ENCODE measurements around the gene CCL27. TPM values are rescaled to one million over a fixed set of nuclear protein-coding genes. Genes with fewer than 3 reads are reported as not detected.

The CCL27 gene
- total and polyA plus RNA-seq, 3 experiments from 2014 or later, result 0.35 to 0.39 TPM; not detected in 1

- H3K36me3 Mint-ChIP-seq, result peaks cover 6 to 41% (median 10%) of the 10 kb centered on the region in 3 donors
- H3K36me3 ChIP-seq (ENCODE audit: insufficient read depth, low read length), result peaks cover 16% of the 10 kb centered on the region
- peak within 1 kb of the TSS; percentile 59 for H3K27ac ChIP-seq (ENCODE audit: low read depth, low read length)
- H3K27me3 ChIP-seq (ENCODE audit: insufficient read depth, low read length, poor library complexity, severe bottlenecking), result peaks cover 27% of the 10 kb centered on the region
- H3K27me3 Mint-ChIP-seq, result peaks cover 30 to 31% of the 10 kb centered on the region in 2 donors
- no peaks in the 10 kb centered on the region for H3K9me3 Mint-ChIP-seq
- H3K9me3 ChIP-seq (ENCODE audit: low read length), result no peaks in the 10 kb centered on the region
- peaks cover 28 to 42% (median 29%) of the 10 kb centered on the region in 3 donors for H3K4me1 Mint-ChIP-seq
- H3K27ac Mint-ChIP-seq, result peak within 1 kb of the TSS; percentile 72 to 97 (median 95)
- H3K4me1 ChIP-seq (ENCODE audit: insufficient read depth, low read length), result peaks cover 19% of the 10 kb centered on the region
- peak within 1 kb of the TSS; percentile 93 to 97 (median 95) for H3K4me3 Mint-ChIP-seq
- peak within 1 kb of the TSS; percentile 64 for H3K4me3 ChIP-seq (ENCODE audit: low read length)
- DNase-seq, result peak; percentile 86 to 96 (median 89)
- POLR2A ChIA-PET, result interaction anchor here (0.6 to 2.0 kb wide), 11 partner anchors 8 to 686 kb away, joined by 3 to 15 read pairs (median 4); partner anchors contain the start of genes GALT, RPP25L and SIGMAR1
- CTCF ChIA-PET, result interaction anchor here (1.1 to 7.6 kb wide), 10 partner anchors 8 to 82 kb away, joined by 3 to 97 read pairs (median 6); partner anchors contain the start of genes ARID3C, GALT, RPP25L and SIGMAR1
Observed at GRCh38 chr9:34620061-34620994, 42.1 kb downstream of the CCL27 start, which contains the start of gene DCTN3. Gene DCTN3, minus strand, starts transcription at chr9:34620495. Its CDS starts 31 bp downstream, at chr9:34620464.

GRCh38 chr9:34615132-34615531 is 47.3 kb downstream of the CCL27 start:
- H3K27me3 ChIP-seq (ENCODE audit: insufficient read depth, low read length, poor library complexity, severe bottlenecking), result no peaks in the 10 kb centered on the region
- ChIA-PET CTCF (interaction anchor here (0.7 to 2.7 kb wide), 7 partner anchors 9 to 23 kb away, joined by 3 to 20 read pairs (median 5); partner anchors contain the start of gene SIGMAR1), POLR2A (no interaction called here)
- H3K4me3 ChIP-seq (ENCODE audit: low read length), result no peak overlapping the region
- DNase-seq, result no peak
- peak overlapping the region in 1 of 8 donors; percentile 81 for H3K27ac Mint-ChIP-seq
- peaks cover 6 to 67% (median 10%) of the 10 kb centered on the region in 3 donors for H3K36me3 Mint-ChIP-seq
- H3K9me3 Mint-ChIP-seq, result no peaks in the 10 kb centered on the region
- H3K4me1 Mint-ChIP-seq, result peaks cover 35 to 47% (median 35%) of the 10 kb centered on the region in 3 donors
- H3K36me3 ChIP-seq (ENCODE audit: insufficient read depth, low read length), result peaks cover 16% of the 10 kb centered on the region
- H3K27ac ChIP-seq (ENCODE audit: low read depth, low read length), result no peak overlapping the region
- no peaks in the 10 kb centered on the region for H3K9me3 ChIP-seq (ENCODE audit: low read length)
- H3K4me1 ChIP-seq (ENCODE audit: insufficient read depth, low read length), result peaks cover 35% of the 10 kb centered on the region
- peaks cover 0 to 2% of the 10 kb centered on the region in 2 donors for H3K27me3 Mint-ChIP-seq
- peak overlapping the region in 1 of 7 donors; percentile 15 for H3K4me3 Mint-ChIP-seq

- Mint-ChIP-seq H3K27ac (peak overlapping the region; percentile 3 to 95 (median 92)), H3K36me3 (peaks cover 4 to 55% (median 14%) of the 10 kb centered on the region in 3 donors), H3K4me1 (peaks cover 22 to 32% (median 26%) of the 10 kb centered on the region in 3 donors), H3K27me3 (peaks cover 0 to 2% of the 10 kb centered on the region in 2 donors), H3K4me3 (peak overlapping the region; percentile 85 to 94 (median 88)), H3K9me3 (no peaks in the 10 kb centered on the region)
- H3K9me3 ChIP-seq (ENCODE audit: low read length), result no peaks in the 10 kb centered on the region
- ChIA-PET POLR2A (interaction anchor here (0.6 to 1.1 kb wide), 5 partner anchors 7 to 34 kb away, joined by 3 to 13 read pairs (median 4); partner anchors contain the start of genes DCTN3, GALT and SIGMAR1), CTCF (interaction anchor here (0.7 to 2.7 kb wide), 19 partner anchors 8 to 612 kb away, joined by 3 to 29 read pairs (median 6); partner anchors contain the start of genes CCL27, DCTN3, GALT and IL11RA)
- H3K4me3 ChIP-seq (ENCODE audit: low read length), result peak overlapping the region; percentile 90
- peak overlapping the region; percentile 85 for H3K27ac ChIP-seq (ENCODE audit: low read depth, low read length)
- no peaks in the 10 kb centered on the region for H3K27me3 ChIP-seq (ENCODE audit: insufficient read depth, low read length, poor library complexity, severe bottlenecking)
- H3K36me3 ChIP-seq (ENCODE audit: insufficient read depth, low read length), result peaks cover 14% of the 10 kb centered on the region
- peak; percentile 61 to 75 (median 63) for DNase-seq
- H3K4me1 ChIP-seq (ENCODE audit: insufficient read depth, low read length), result peaks cover 22% of the 10 kb centered on the region
Observed at GRCh38 chr9:34612788-34613390, 49.6 kb downstream of the CCL27 start.

Other genes starting within 250 kb of the CCL27 start
- gene FAM219A, start 204.1 kb downstream of the CCL27 start, total RNA-seq, result 10 to 100 TPM in 1 of 2 experiments, 1 to 10 TPM in 1; 9.4 to 10.5 TPM
- gene FAM219A, start 204.1 kb downstream of the CCL27 start, polyA plus RNA-seq, result 1.7 TPM
- gene DNAI1, start 203.9 kb downstream of the CCL27 start, total RNA-seq, result not detected
- gene DNAI1, start 203.9 kb downstream of the CCL27 start, polyA plus RNA-seq, result not detected
- gene ENHO, start 139.7 kb downstream of the CCL27 start, total RNA-seq, result under 1 TPM; 0.35 to 0.39 TPM
- gene ENHO, start 139.7 kb downstream of the CCL27 start, polyA plus RNA-seq, result not detected
- gene CNTFR, start 72.9 kb downstream of the CCL27 start, total RNA-seq, result not detected
- not detected for gene CNTFR, start 72.9 kb downstream of the CCL27 start, polyA plus RNA-seq
- 10 to 100 TPM; 34.5 to 39.0 TPM for gene RPP25L, start 50.6 kb downstream of the CCL27 start, total RNA-seq
- 35.9 TPM for gene RPP25L, start 50.6 kb downstream of the CCL27 start, polyA plus RNA-seq
- 10 to 100 TPM; 83.3 to 83.4 TPM for gene DCTN3, start 42.2 kb downstream of the CCL27 start, total RNA-seq
- 128 TPM for gene DCTN3, start 42.2 kb downstream of the CCL27 start, polyA plus RNA-seq
- under 1 TPM; 0.22 to 0.44 TPM for gene ARID3C, start 33.6 kb downstream of the CCL27 start, total RNA-seq
- gene ARID3C, start 33.6 kb downstream of the CCL27 start, polyA plus RNA-seq, result not detected
- gene SIGMAR1, start 24.9 kb downstream of the CCL27 start, total RNA-seq, result 100 to 1,000 TPM; 138 to 141 TPM
- 95.4 TPM for gene SIGMAR1, start 24.9 kb downstream of the CCL27 start, polyA plus RNA-seq
- gene GALT, start 16.0 kb downstream of the CCL27 start, total RNA-seq, result 10 to 100 TPM; 41.7 to 43.0 TPM
- 42.8 TPM for gene GALT, start 16.0 kb downstream of the CCL27 start, polyA plus RNA-seq
- 10 to 100 TPM; 15.6 to 16.5 TPM for gene IL11RA, start 10.5 kb downstream of the CCL27 start, total RNA-seq
- 5.3 TPM for gene IL11RA, start 10.5 kb downstream of the CCL27 start, polyA plus RNA-seq
- gene CCL19, start 28.6 kb upstream of the CCL27 start, total RNA-seq, result not detected
- not detected for gene CCL19, start 28.6 kb upstream of the CCL27 start, polyA plus RNA-seq
- not detected for gene CCL21, start 47.5 kb upstream of the CCL27 start, total RNA-seq
- not detected for gene CCL21, start 47.5 kb upstream of the CCL27 start, polyA plus RNA-seq

All from CD8-positive, alpha-beta memory T cell (primary cell).